ENCODE measurements around the gene NCK2. TPM values are rescaled to one million over a fixed set of nuclear protein-coding genes. Genes with fewer than 3 reads are reported as not detected.

The NCK2 gene
- total RNA-seq, 1 donor from 2014 or later: 47.8 TPM

DNA sequence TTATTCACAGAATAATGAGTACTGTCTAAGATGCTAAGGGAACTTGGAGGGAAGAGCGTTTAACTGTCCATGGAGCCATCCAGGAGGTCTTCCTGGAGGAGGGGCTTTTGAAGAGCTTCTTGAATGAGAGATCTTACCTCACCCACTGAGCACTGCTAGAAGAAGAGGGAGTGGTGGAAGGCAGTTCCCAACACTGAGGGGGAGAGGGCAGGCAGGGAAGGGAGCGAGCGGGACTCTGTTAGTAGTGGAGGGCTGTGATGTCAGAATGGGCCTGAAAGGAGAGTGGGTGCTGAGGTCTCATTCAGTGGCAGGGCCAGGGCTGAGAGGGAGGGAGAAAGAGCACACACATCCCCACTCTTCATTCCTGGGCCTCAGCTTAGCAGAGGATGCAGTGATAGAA lies 65.0 kb downstream of the NCK2 start:
- DNase-seq (ENCODE audit: low read depth in 2 of 2): no peak

- peak in 1 of 2 donors; percentile 72 for DNase-seq (ENCODE audit: low read depth in 2 of 2)
Measured at GRCh38 chr2:105812180-105813044, 67.7 kb downstream of the NCK2 start.

GRCh38 chr2:105813045-105813315 lies 68.3 kb downstream of the NCK2 start:
- DNase-seq (ENCODE audit: low read depth in 2 of 2): no peak

- DNase-seq (ENCODE audit: low read depth in 2 of 2): no peak
Measured at GRCh38 chr2:105813405-105813804, 68.7 kb downstream of the NCK2 start.

GRCh38 chr2:105814291-105814940 lies 69.7 kb downstream of the NCK2 start:
- no peak for DNase-seq (ENCODE audit: low read depth in 2 of 2)

DNA sequence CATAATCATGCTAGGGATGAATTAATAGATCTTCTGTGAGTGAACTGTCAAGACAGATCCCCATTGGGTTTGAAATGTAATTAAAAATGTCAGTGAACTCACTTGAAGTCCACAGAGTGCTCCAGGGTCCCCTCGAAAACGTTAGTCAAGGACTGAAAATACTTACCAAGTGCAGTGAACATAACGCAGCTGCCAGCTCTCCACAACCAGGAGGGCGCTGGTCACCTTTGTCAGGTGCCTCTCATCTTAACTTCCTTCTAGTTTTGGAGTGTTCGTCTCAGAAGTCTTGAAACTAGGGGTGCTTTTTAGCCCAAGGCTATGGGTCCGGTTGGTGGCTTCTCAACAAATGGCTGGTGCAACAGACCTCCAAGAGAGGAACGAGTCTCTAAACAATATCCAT lies 70.7 kb downstream of the NCK2 start:
- no peak for DNase-seq (ENCODE audit: low read depth in 2 of 2)

- DNase-seq (ENCODE audit: low read depth in 2 of 2): no peak
Measured at GRCh38 chr2:105820151-105820550, 75.4 kb downstream of the NCK2 start.

DNA sequence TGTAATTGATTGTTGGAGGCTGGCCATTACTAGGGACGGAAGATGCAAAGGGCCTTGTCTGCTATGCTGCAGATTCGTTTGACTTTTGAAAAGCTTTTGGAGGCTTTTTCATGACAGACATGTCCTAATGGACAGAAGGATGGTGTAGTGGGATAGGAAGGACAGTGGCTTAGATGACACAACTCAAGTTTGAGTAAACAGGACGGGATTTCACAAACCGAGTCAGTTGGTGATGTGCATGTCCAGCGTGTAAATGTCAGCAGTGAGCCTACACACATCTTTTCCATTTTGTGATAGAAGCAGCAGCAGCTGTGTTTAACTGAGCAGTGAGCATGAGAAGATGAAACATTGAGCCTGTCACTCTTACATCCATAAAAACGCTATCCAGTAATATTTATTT lies 76.0 kb downstream of the NCK2 start:
- DNase-seq (ENCODE audit: low read depth in 2 of 2): no peak

DNA sequence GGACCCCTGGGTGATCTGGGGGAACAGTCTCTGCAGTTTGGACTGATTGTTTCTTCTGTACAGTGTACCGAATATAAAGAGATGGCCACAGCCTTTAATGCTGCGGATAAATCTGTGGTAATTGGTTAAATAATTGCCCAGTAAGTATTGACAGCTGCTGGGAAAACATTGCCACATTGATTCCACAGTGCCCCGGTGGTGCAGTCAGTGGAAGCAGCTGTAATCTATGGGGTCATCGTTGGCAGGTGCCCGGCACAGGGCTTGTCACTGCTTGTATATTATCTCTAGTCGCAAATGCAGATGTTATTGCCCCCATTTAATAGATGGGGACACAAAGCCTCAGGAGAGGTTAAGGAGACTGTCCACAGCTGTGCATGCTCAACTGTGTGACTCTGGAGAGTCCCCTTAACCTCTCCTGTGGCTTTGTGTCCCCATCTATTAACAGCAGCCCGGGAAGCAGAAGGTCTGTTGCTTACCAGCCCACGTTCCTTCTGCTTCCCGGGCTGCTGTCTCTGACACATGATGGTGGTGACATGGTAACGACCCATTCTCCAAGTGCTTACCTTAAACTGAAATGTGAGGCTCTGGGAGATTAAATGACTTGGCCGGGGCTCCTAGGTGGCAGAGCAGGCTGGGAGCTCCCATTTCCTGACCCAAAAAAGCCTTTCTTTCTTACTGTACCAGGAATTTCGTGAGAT lies 76.9 kb downstream of the NCK2 start:
- no peak for DNase-seq (ENCODE audit: low read depth in 2 of 2)

GRCh38 chr2:105822186-105822585 lies 77.5 kb downstream of the NCK2 start:
- DNase-seq (ENCODE audit: low read depth in 2 of 2): no peak

DNA sequence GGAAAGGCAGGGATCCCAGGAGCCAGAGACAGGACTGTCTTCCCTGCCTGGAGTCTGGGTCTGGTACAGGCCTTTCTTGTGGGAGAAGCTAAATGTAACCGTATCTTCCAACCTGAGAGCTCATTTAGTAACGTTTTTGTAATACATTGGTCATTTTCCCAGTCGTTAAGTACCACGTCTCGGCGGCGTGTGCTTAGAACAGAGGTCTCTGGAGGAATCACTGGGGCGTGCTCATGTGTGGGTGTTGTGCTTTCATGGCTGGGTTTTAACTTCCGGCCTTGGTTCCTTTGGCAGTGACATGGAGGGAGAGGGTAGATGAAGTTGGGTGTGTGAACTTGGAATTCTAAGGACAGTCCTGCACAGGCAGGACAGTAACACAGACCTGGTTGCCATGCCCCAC lies 79.7 kb downstream of the NCK2 start:
- no peak for DNase-seq (ENCODE audit: low read depth in 2 of 2)

DNA sequence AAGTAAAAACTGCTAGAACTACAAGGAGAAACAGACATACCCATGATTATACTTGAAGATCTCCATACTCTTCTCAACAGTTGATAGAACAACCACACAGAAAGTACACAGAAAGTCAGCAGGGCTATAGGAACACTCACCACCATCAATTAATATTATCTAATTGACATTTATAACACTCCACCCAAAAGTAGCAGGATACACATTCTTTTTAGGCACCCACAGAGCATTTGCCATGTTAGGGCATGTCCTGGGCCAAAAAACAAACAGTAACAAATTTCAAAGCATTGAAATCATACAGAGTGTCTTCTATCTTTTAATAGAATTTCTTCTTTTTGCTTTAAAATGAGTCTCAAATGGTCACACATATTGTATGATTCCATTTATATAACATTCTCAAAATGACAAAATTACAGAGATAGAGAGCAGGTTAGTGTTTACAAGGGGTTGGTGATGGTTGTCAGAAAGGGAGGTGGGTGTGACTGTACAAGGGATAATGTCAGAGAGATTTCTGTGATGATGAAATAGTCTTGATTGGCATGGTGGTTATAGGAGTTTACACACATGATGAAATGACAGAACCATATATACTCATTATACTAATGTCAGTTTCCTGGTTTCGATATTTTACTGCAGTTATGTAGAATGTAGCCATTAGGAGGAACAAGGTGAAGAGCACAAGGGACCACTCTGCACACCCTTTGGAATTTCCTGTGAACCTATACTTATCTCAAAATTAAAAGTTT lies 82.8 kb downstream of the NCK2 start:
- no peak for DNase-seq (ENCODE audit: low read depth in 2 of 2)

- no peak for DNase-seq (ENCODE audit: low read depth in 2 of 2)
Measured at GRCh38 chr2:105828558-105828957, 83.8 kb downstream of the NCK2 start.

GRCh38 chr2:105834931-105835330 lies 90.2 kb downstream of the NCK2 start:
- DNase-seq (ENCODE audit: low read depth in 2 of 2): no peak

DNA sequence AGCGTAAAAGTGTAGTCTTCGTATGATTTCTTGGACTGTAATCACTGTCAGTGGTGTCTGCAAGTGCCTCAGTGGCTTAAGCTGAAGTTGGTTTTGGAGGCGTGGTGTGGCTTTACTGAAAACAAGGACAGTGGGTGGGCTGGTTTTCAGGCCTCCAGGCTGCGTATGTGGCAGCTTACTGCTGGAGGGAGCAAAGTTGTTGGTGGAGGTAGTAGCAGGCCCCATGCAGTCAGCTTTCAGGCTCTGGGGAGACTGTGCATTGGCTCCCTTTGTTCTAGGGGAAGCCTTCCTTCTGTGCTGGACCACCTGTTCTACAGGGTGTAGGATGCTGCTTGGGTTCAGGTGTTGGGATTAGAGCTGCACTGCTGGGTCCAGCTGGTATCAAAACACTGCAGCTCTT lies 91.6 kb downstream of the NCK2 start:
- DNase-seq (ENCODE audit: low read depth in 2 of 2): no peak

- no peak for DNase-seq (ENCODE audit: low read depth in 2 of 2)
Measured at GRCh38 chr2:105836840-105837692, 92.4 kb downstream of the NCK2 start.

- no peak for DNase-seq (ENCODE audit: low read depth in 2 of 2)
Measured at GRCh38 chr2:105839793-105840192, 95.1 kb downstream of the NCK2 start.

GRCh38 chr2:105840933-105841332 lies 96.2 kb downstream of the NCK2 start:
- no peak for DNase-seq (ENCODE audit: low read depth in 2 of 2)

GRCh38 chr2:105841551-105841950 lies 96.8 kb downstream of the NCK2 start:
- no peak for DNase-seq (ENCODE audit: low read depth in 2 of 2)

DNA sequence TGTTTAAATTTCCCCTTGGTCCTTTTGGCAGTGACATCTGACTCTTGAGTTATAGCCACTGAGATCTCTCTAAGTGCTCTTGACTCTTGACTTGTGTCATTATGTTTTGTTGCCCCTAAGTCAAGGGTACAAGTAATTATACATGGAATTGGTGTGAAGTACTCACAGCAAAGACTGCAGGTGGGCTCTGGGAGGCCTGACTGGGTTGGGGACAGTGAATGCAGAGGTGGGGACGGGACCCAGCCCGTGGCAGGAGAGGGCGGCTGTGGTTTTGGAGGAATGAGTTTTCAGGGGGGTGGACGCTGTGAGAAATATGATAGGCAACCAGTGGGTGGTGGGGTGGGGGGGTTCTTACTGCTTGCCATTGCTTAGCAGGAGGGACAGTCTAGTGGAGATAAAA lies 97.8 kb downstream of the NCK2 start:
- DNase-seq (ENCODE audit: low read depth in 2 of 2): no peak
